IPS DF 4.7 (cell line): ENCODE measurements around the gene MPP1.

ENCODE experiments used
- DNase-seq: peaks from one replicate; pipeline ENCODE4 v3.0.0-alpha.2; 2013; ENCODE audit warnings: low spot score; ENCODE audit errors: extremely low read depth

Gene MPP1

GRCh38 chrX:154775419-154776349, 29.6 kb downstream of the MPP1 start:
- no peak for DNase-seq

- DNase-seq: no peak
Measured at GRCh38 chrX:154774622-154775021, 30.7 kb downstream of the MPP1 start.

- peak; percentile 60 for DNase-seq
Measured at GRCh38 chrX:154762537-154763296, 42.6 kb downstream of the MPP1 start, which contains the start of gene DKC1. Gene DKC1 (plus strand): TSS chrX:154762864. CDS start chrX:154762966, 102 bp downstream.

- DNase-seq: no peak
Measured at GRCh38 chrX:154761977-154762536, 43.2 kb downstream of the MPP1 start.

GRCh38 chrX:154758696-154759095, 46.6 kb downstream of the MPP1 start:
- DNase-seq: no peak

GRCh38 chrX:154751669-154752271, 53.5 kb downstream of the MPP1 start:
- DNase-seq: no peak

- no peak for DNase-seq
Measured at GRCh38 chrX:154751203-154751668, 54.0 kb downstream of the MPP1 start.

- no peak for DNase-seq
Measured at GRCh38 chrX:154750301-154751202, 54.7 kb downstream of the MPP1 start, which contains the start of gene GAB3. Gene GAB3 (minus strand): TSS chrX:154751077. CDS start chrX:154751025, 52 bp downstream.

- DNase-seq: no peak
Measured at GRCh38 chrX:154749856-154750255, 55.4 kb downstream of the MPP1 start.

- DNase-seq: peak; percentile 5
Measured at GRCh38 chrX:154748712-154749339, 56.5 kb downstream of the MPP1 start.

- no peak for DNase-seq
Measured at GRCh38 chrX:154742613-154743012, 62.7 kb downstream of the MPP1 start.

- DNase-seq: no peak
Measured at GRCh38 chrX:154739952-154740465, 65.3 kb downstream of the MPP1 start.

- DNase-seq: no peak
Measured at GRCh38 chrX:154738011-154738738, 67.1 kb downstream of the MPP1 start.

- no peak for DNase-seq
Measured at GRCh38 chrX:154737136-154737535, 68.1 kb downstream of the MPP1 start.

- no peak for DNase-seq
Measured at GRCh38 chrX:154735695-154736393, 69.4 kb downstream of the MPP1 start.

- DNase-seq: no peak
Measured at GRCh38 chrX:154734061-154734781, 71.1 kb downstream of the MPP1 start.

GRCh38 chrX:154733066-154733425, 72.2 kb downstream of the MPP1 start:
- DNase-seq: no peak
